Thymus (tissue), 11 donors: ENCODE measurements around the gene EGFR. TPM values are rescaled to one million over a fixed set of nuclear protein-coding genes. Genes with fewer than 3 reads are reported as not detected.

Experiments
- DNase-seq, 9 donors: peaks; one replicate each; pipeline ENCODE4 v3.0.0-alpha.2; 2013; ENCODE audit warnings: low spot score in 9 of 9, low read depth in 6 of 9, missing footprints in 1 of 9
- H3K27ac ChIP-seq, 2 donors: one replicate each; pipeline ENCODE4 v1.5.1; 2013; ENCODE audit warnings: control low read depth in 1 of 2, low read depth in 1 of 2, low read length in 1 of 2, mild to moderate bottlenecking in 1 of 2, moderate library complexity in 1 of 2
- H3K27me3 ChIP-seq, 2 donors: one replicate each; pipeline ENCODE4 v1.5.1; 2013; ENCODE audit warnings: low read length in 1 of 2; ENCODE audit not compliant: control insufficient read depth in 2 of 2, insufficient read depth in 1 of 2
- H3K36me3 ChIP-seq, 2 donors: one replicate each; pipeline ENCODE4 v1.5.1; 2013; ENCODE audit warnings: low read length in 1 of 2, mild to moderate bottlenecking in 1 of 2, moderate library complexity in 1 of 2; ENCODE audit not compliant: control insufficient read depth in 2 of 2, insufficient read depth in 2 of 2
- H3K4me1 ChIP-seq, 2 donors: one replicate each; pipeline ENCODE4 v1.5.1; 2013; ENCODE audit warnings: low read length in 2 of 2; ENCODE audit not compliant: control insufficient read depth in 2 of 2, insufficient read depth in 2 of 2
- H3K4me3 ChIP-seq, 2 donors: one replicate each; pipeline ENCODE4 v1.5.1; 2013; ENCODE audit warnings: low read length in 2 of 2, control low read depth in 1 of 2, mild to moderate bottlenecking in 1 of 2
- H3K9me3 ChIP-seq, 2 donors: one replicate each; pipeline ENCODE4 v1.5.1; 2013; ENCODE audit warnings: low read length in 1 of 2, mild to moderate bottlenecking in 1 of 2; ENCODE audit not compliant: control insufficient read depth in 2 of 2, insufficient read depth in 1 of 2
- WGBS: extraction: QIAGEN DNeasy Blood & Tissue Kit; methylation state at CpG from one replicate; pipeline ENCODE4 v1.1.7; 2013; 5-methylcytosine and 5-hydroxymethylcytosine counted together
- polyA plus RNA-seq: library from polyadenylated mRNA; stranded (reverse); fragments of 200-250 nt; gene quantifications from one replicate; pipeline ENCODE4 v1.2.3, GENCODE V29; 2013
- total RNA-seq: library from RNA; stranded (reverse); fragments of 120-200 nt; gene quantifications from one replicate; pipeline ENCODE4 v1.2.4, GENCODE V29; 2013
- donor health status: healthy.

The EGFR gene
- total and polyA plus RNA-seq, 2 donors: 14.2 to 19.5 TPM

GRCh38 chr7:55044791-55045190 is 26.0 kb downstream of the EGFR start:
- 89% methylated on average over 5 of the region's 5 CpGs for WGBS
- no peak for DNase-seq
- H3K27ac ChIP-seq: no peak overlapping the region
- no peaks in the 10 kb centered on the region for H3K4me1 ChIP-seq
- no peak overlapping the region for H3K4me3 ChIP-seq
- H3K9me3 ChIP-seq: no peaks in the 10 kb centered on the region
- no peaks in the 10 kb centered on the region for H3K27me3 ChIP-seq
- no peaks in the 10 kb centered on the region for H3K36me3 ChIP-seq

- Histone ChIP-seq H3K27ac (no peak overlapping the region), H3K4me3 (no peak overlapping the region), H3K9me3 (no peaks in the 10 kb centered on the region), H3K27me3 (no peaks in the 10 kb centered on the region), H3K4me1 (peaks cover 0 to 3% of the 10 kb centered on the region in 2 donors), H3K36me3 (no peaks in the 10 kb centered on the region)
- 81% methylated on average over 7 of the region's 7 CpGs for WGBS
- no peak for DNase-seq
Measured at GRCh38 chr7:55046582-55047342, 27.9 kb downstream of the EGFR start.

- Histone ChIP-seq H3K36me3 (no peaks in the 10 kb centered on the region), H3K4me3 (no peak overlapping the region), H3K4me1 (peaks cover 0 to 12% of the 10 kb centered on the region in 2 donors), H3K9me3 (no peaks in the 10 kb centered on the region), H3K27ac (no peak overlapping the region), H3K27me3 (no peaks in the 10 kb centered on the region)
- DNase-seq: no peak
- 89% methylated on average over 6 of the region's 6 CpGs for WGBS
Measured at GRCh38 chr7:55048221-55048859, 29.5 kb downstream of the EGFR start.

- no peak overlapping the region for H3K4me3 ChIP-seq
- no peaks in the 10 kb centered on the region for H3K27me3 ChIP-seq
- H3K27ac ChIP-seq: no peak overlapping the region
- DNase-seq: no peak
- no peaks in the 10 kb centered on the region for H3K9me3 ChIP-seq
- 78% methylated on average over 5 of the region's 5 CpGs for WGBS
- no peaks in the 10 kb centered on the region for H3K36me3 ChIP-seq
- peaks cover 3 to 17% of the 10 kb centered on the region in 2 donors for H3K4me1 ChIP-seq
Measured at GRCh38 chr7:55050281-55050680, 31.5 kb downstream of the EGFR start.

GRCh38 chr7:55052081-55052480 is 33.3 kb downstream of the EGFR start:
- no peak overlapping the region for H3K4me3 ChIP-seq
- no peaks in the 10 kb centered on the region for H3K9me3 ChIP-seq
- H3K36me3 ChIP-seq: no peaks in the 10 kb centered on the region
- 86% methylated on average over 2 of the region's 2 CpGs for WGBS
- peak overlapping the region in 1 of 2 donors; percentile 3 for H3K27ac ChIP-seq
- no peak for DNase-seq
- H3K4me1 ChIP-seq: peaks cover 3 to 17% of the 10 kb centered on the region in 2 donors
- H3K27me3 ChIP-seq: no peaks in the 10 kb centered on the region

GRCh38 chr7:55052741-55053427 is 34.1 kb downstream of the EGFR start:
- DNase-seq: no peak
- no peaks in the 10 kb centered on the region for H3K36me3 ChIP-seq
- no peak overlapping the region for H3K4me3 ChIP-seq
- no peaks in the 10 kb centered on the region for H3K27me3 ChIP-seq
- H3K9me3 ChIP-seq: no peaks in the 10 kb centered on the region
- peak overlapping the region; percentile 68 to 86 for H3K27ac ChIP-seq
- WGBS: 83% methylated on average over 13 of the region's 13 CpGs
- peaks cover 3 to 17% of the 10 kb centered on the region in 2 donors for H3K4me1 ChIP-seq

- Histone ChIP-seq H3K4me1 (peaks cover 3 to 17% of the 10 kb centered on the region in 2 donors), H3K4me3 (no peak overlapping the region), H3K36me3 (no peaks in the 10 kb centered on the region), H3K9me3 (no peaks in the 10 kb centered on the region), H3K27ac (peak overlapping the region; percentile 68 to 86), H3K27me3 (no peaks in the 10 kb centered on the region)
- peak in 1 of 9 donors; percentile 9 for DNase-seq
- 88% methylated on average over 26 of the region's 26 CpGs for WGBS
Measured at GRCh38 chr7:55053651-55054571, 35.1 kb downstream of the EGFR start.

GRCh38 chr7:55054758-55055157 is 35.9 kb downstream of the EGFR start:
- WGBS: 94% methylated on average over 9 of the region's 9 CpGs
- DNase-seq: no peak
- no peak overlapping the region for H3K4me3 ChIP-seq
- no peaks in the 10 kb centered on the region for H3K36me3 ChIP-seq
- peak overlapping the region; percentile 38 to 76 for H3K27ac ChIP-seq
- H3K27me3 ChIP-seq: no peaks in the 10 kb centered on the region
- no peaks in the 10 kb centered on the region for H3K9me3 ChIP-seq
- H3K4me1 ChIP-seq: peaks cover 3 to 17% of the 10 kb centered on the region in 2 donors
